HG02571 (cell line): ENCODE results near the gene TREML4.
"Not testable (repeated sequence)": the region's sequence is repeated elsewhere in the genome, so short reads cannot be mapped to it uniquely, and the experiment has no call there.

Experiments
- ATAC-seq: cut with Tn5 transposase; IDR thresholded peaks from one replicate; pipeline ENCODE4 v1.9.1; 2021; ENCODE audit warnings: mild to moderate bottlenecking, moderate library complexity; ENCODE audit not compliant: unreplicated experiment

TREML4 gene

GRCh38 chr6:41204156-41204555 lies 24.0 kb upstream of the TREML4 start:
- ATAC-seq, result no peak

- no peak for ATAC-seq
Observed at GRCh38 chr6:41208439-41209106, 19.6 kb upstream of the TREML4 start.

- no peak for ATAC-seq
Observed at GRCh38 chr6:41209547-41210320, 18.4 kb upstream of the TREML4 start.

GRCh38 chr6:41214559-41215238 lies 13.4 kb upstream of the TREML4 start:
- ATAC-seq, result no peak

- no peak for ATAC-seq
Observed at GRCh38 chr6:41215777-41216176, 12.4 kb upstream of the TREML4 start.

- ATAC-seq, result no peak
Observed at GRCh38 chr6:41216616-41217015, 11.5 kb upstream of the TREML4 start.

GRCh38 chr6:41222045-41222444 lies 6.1 kb upstream of the TREML4 start:
- no peak for ATAC-seq

GRCh38 chr6:41222513-41222912 lies 5.6 kb upstream of the TREML4 start:
- ATAC-seq, result no peak

GRCh38 chr6:41224800-41225199 lies 3.3 kb upstream of the TREML4 start:
- ATAC-seq, result no peak

- ATAC-seq, result no peak
Observed at GRCh38 chr6:41226752-41227151, 1.4 kb upstream of the TREML4 start.

- no peak for ATAC-seq
Observed at GRCh38 chr6:41228616-41229015, 467 bp downstream of the TREML4 start.

- no peak for ATAC-seq
Observed at GRCh38 chr6:41229721-41230120, 1.6 kb downstream of the TREML4 start.

GRCh38 chr6:41231246-41231645 lies 3.1 kb downstream of the TREML4 start:
- no peak for ATAC-seq

GRCh38 chr6:41232667-41233066 lies 4.5 kb downstream of the TREML4 start:
- ATAC-seq, result no peak

GRCh38 chr6:41236276-41236675 lies 8.1 kb downstream of the TREML4 start:
- ATAC-seq, result no peak

- ATAC-seq, result no peak
Observed at GRCh38 chr6:41237128-41237527, 9.0 kb downstream of the TREML4 start.

GRCh38 chr6:41239467-41240159 lies 11.5 kb downstream of the TREML4 start:
- no peak for ATAC-seq

GRCh38 chr6:41246529-41246928 lies 18.4 kb downstream of the TREML4 start:
- not testable (repeated sequence) for ATAC-seq

- ATAC-seq, result no peak
Observed at GRCh38 chr6:41247288-41247865, 19.2 kb downstream of the TREML4 start.

- no peak for ATAC-seq
Observed at GRCh38 chr6:41247882-41248705, 19.9 kb downstream of the TREML4 start.
